K562 (cell line): ENCODE data around the gene SPRY4. TPM values are rescaled to one million over a fixed set of nuclear protein-coding genes. Genes with fewer than 3 reads are reported as not detected.

Experiments
- ATAC-seq: fragments of 200-7000 bp; cut with Tn5 transposase; 3 replicates; pipeline ENCODE4 v1.9.1; 2020; ENCODE audit warnings: moderate library complexity
- BruUV-seq: library from RNA; stranded (reverse); fragments of 400-500 nt; replicated peaks from 2 replicates; lab custom pipeline; 2021; lab: Mats Ljungman, UMichigan
- CTCF ChIA-PET: fragments of 300-600 bp; formaldehyde crosslinking; extraction: SDS; loops from one replicate; lab custom pipeline; 2021; ENCODE audit warnings: low intra/inter-chr PET ratio; lab: Yijun Ruan, JAX
- POLR2A ChIA-PET: fragments of 300-600, 350-650 bp; sonication (Branson Sonifier 250); formaldehyde crosslinking; extraction: SDS; loops from one replicate; lab custom pipeline; 2021; ENCODE audit warnings: antibody characterized with exemption, inconsistent platforms; lab: Yijun Ruan, JAX
- DNase-seq, 4 experiments: peaks; one replicate each; pipeline versions ENCODE4 v3.0.0 to v3.0.0-alpha.2; 2011 to 2018; ENCODE audit warnings: low spot score in 3 of 4, mixed read lengths in 3 of 4; ENCODE audit errors: extremely low read depth in 1 of 4
- FAIRE-seq: peaks from 2 replicates; lab custom pipeline; 2011; peaks lifted over from hg19 to GRCh38; lab: Jason Lieb, UNC
- H2AFZ ChIP-seq: 2 replicates; pipeline ENCODE4 v1.6.0; 2011; ENCODE audit warnings: low read depth, low read length, control low read depth, inconsistent platforms
- H3K27ac ChIP-seq: fragments of 200-600 bp; 3 replicates; pipeline ENCODE4 v1.8.0; 2011; ENCODE audit warnings: low read depth, mild to moderate bottlenecking, control low read depth, inconsistent platforms, low read length, moderate library complexity, mixed read lengths; ENCODE audit errors: extremely low read depth
- H3K27me3 ChIP-seq, 2 experiments: fragments of 300-600 bp in 1 of 2; 2 replicates in 1 of 2; 3 replicates in 1 of 2; pipeline versions ENCODE4 v1.6.0 to v1.8.0; 2011; ENCODE audit warnings: inconsistent platforms in 2 of 2, low read length in 2 of 2, mild to moderate bottlenecking in 1 of 2, mixed read lengths in 1 of 2, moderate library complexity in 1 of 2; ENCODE audit not compliant: control insufficient read depth in 2 of 2, insufficient read depth in 2 of 2
- H3K36me3 ChIP-seq: fragments of 300-600 bp; 3 replicates; pipeline ENCODE4 v1.8.0; 2011; ENCODE audit warnings: mild to moderate bottlenecking, low read length, inconsistent platforms; ENCODE audit not compliant: control insufficient read depth, insufficient read depth
- H3K4me1 ChIP-seq, 2 experiments: fragments of 200-600 bp in 1 of 2; replicated peaks in 1 of 2; 2 replicates in 1 of 2; 3 replicates in 1 of 2; pipeline versions ENCODE4 v1.5.1 to v1.8.0; 2011; ENCODE audit warnings: inconsistent platforms in 2 of 2, low read length in 2 of 2, mild to moderate bottlenecking in 1 of 2, mixed read lengths in 1 of 2, moderate library complexity in 1 of 2; ENCODE audit not compliant: control insufficient read depth in 2 of 2, insufficient read depth in 2 of 2
- H3K4me2 ChIP-seq: 2 replicates; pipeline ENCODE4 v1.6.1; 2011; ENCODE audit warnings: low read length, control low read depth, inconsistent platforms, mixed read lengths; ENCODE audit not compliant: insufficient read depth
- H3K4me3 ChIP-seq: fragments of 200-600 bp; sonication (generic), shearing (Covaris generic); 2 replicates; pipeline ENCODE4 v1.5.1; 2016; ENCODE audit warnings: control low read depth, inconsistent platforms
- H3K79me2 ChIP-seq: fragments of 200-600 bp; 3 replicates; pipeline ENCODE4 v1.8.0; 2011; ENCODE audit warnings: low read length, inconsistent platforms; ENCODE audit not compliant: control insufficient read depth, insufficient read depth
- H3K9ac ChIP-seq, 2 experiments: 2 replicates each; pipeline versions ENCODE4 v1.6.0 to v1.6.1; 2011; ENCODE audit warnings: low read depth in 2 of 2, low read length in 2 of 2, control low read depth in 1 of 2, inconsistent platforms in 1 of 2, mild to moderate bottlenecking in 1 of 2, mixed read lengths in 1 of 2; ENCODE audit not compliant: insufficient read depth in 1 of 2
- H3K9me1 ChIP-seq: one replicate; pipeline ENCODE4 v1.6.0; 2011; ENCODE audit warnings: inconsistent platforms, mild to moderate bottlenecking, low read length, moderate library complexity; ENCODE audit not compliant: control insufficient read depth, insufficient read depth
- H3K9me3 ChIP-seq: replicated peaks from 2 replicates; pipeline ENCODE4 v1.5.1; 2011; ENCODE audit warnings: low read depth, low read length, inconsistent platforms; ENCODE audit not compliant: control insufficient read depth, insufficient read depth
- H4K20me1 ChIP-seq: replicated peaks from 2 replicates; pipeline ENCODE4 v1.6.1; 2011; ENCODE audit warnings: low read length, inconsistent platforms, mixed read lengths; ENCODE audit not compliant: control insufficient read depth, insufficient read depth
- CBFA2T2 ChIP-seq: fragments of 450-650 bp; conservative IDR thresholded peaks from 2 replicates; pipeline ENCODE4 v1.6.1; 2017; ENCODE audit warnings: mild to moderate bottlenecking
- HNRNPUL1 ChIP-seq: fragments of 200-400 bp; formaldehyde crosslinking; IDR thresholded peaks from 2 replicates; pipeline ENCODE4 v1.6.1; 2017; ENCODE audit warnings: low read length
- NR2C2 ChIP-seq, 2 experiments: fragments of 200-800 bp in 1 of 2; sonication (Bioruptor generic) in 1 of 2; sonication (generic) in 1 of 2; formaldehyde crosslinking in 1 of 2; IDR thresholded peaks; 2 replicates each; pipeline versions ENCODE4 v1.6.1 to v1.8.0; 2016 to 2022; ENCODE audit warnings: mild to moderate bottlenecking in 1 of 2, missing compliant biosample characterization in 1 of 2, missing genetic modification characterization in 1 of 2, missing genetic modification reagents in 1 of 2
- RAD21 ChIP-seq, 2 experiments: fragments of 250-450 bp in 1 of 2; fragments of 450-650 bp in 1 of 2; sonication (Bioruptor Pico) in 1 of 2; formaldehyde crosslinking in 1 of 2; IDR thresholded peaks in 1 of 2; conservative IDR thresholded peaks in 1 of 2; 2 replicates each; pipeline versions ENCODE4 v1.4.0 to v1.8.0; 2020 to 2022; ENCODE audit warnings: mild to moderate bottlenecking in 2 of 2, moderate library complexity in 1 of 2
- SMAD1 ChIP-seq: fragments of 150-350 bp; IDR thresholded peaks from 2 replicates; pipeline ENCODE4 v1.6.1; 2014; ENCODE audit warnings: low read length, low read depth; ENCODE audit not compliant: partially characterized antibody
- USF2 ChIP-seq: sonication (generic); formaldehyde crosslinking; IDR thresholded peaks from 2 replicates; pipeline ENCODE4 v1.5.0; 2020; ENCODE audit warnings: missing genetic modification reagents
- ZBTB33 ChIP-seq: sonication (generic); formaldehyde crosslinking; IDR thresholded peaks from 2 replicates; pipeline ENCODE4 v1.8.1; 2023; ENCODE audit warnings: mild to moderate bottlenecking, missing genetic modification reagents
- ZNF23 ChIP-seq: fragments of 250-450 bp; sonication (Bioruptor Pico); IDR thresholded peaks from 2 replicates; pipeline ENCODE4 v1.4.0; 2020; ENCODE audit warnings: mild to moderate bottlenecking
- ZNF609 ChIP-seq: sonication (generic); formaldehyde crosslinking; IDR thresholded peaks from 2 replicates; pipeline ENCODE4 v1.8.1; 2023; ENCODE audit warnings: missing genetic modification reagents, mild to moderate bottlenecking, borderline replicate concordance
- WGBS: fragments of 100-300 bp; shearing (Covaris generic); methylation state at CpG from one replicate; pipeline ENCODE4 v1.1.6; 2016; ENCODE audit warnings: low coverage, mixed read lengths; ENCODE audit not compliant: insufficient coverage; ENCODE audit errors: missing lambda C conversion rate; 5-methylcytosine and 5-hydroxymethylcytosine counted together
- in situ Hi-C: fragments of 300-500 bp; cut with MboI; formaldehyde crosslinking; loops from 4 replicates; pipeline ENCODE4 v1.15.0; 2018; ENCODE audit warnings: inconsistent platforms, mixed read lengths
- intact Hi-C: fragments of 100-400 bp; cut with micrococcal nuclease; formaldehyde crosslinking; loops from 2 replicates; pipeline ENCODE4 v1.14.2; 2022
- polyA plus RNA-seq, 8 experiments: library from polyadenylated mRNA; depleted of rRNA in 4 of 8; stranded (reverse) in 5 of 8; unstranded in 3 of 8; fragments of >200 nt; fragmentation: Nextera tagmentation in 2 of 8; fragmentation: Illumina TruSeq in 1 of 8; extraction: Ambion mirVana in 2 of 8; extraction: Trizol in 1 of 8; gene quantifications; 2 replicates each; pipeline versions ENCODE4 v1.2.1 to v1.2.3, GENCODE V29; 2011 to 2014; ENCODE audit warnings: inconsistent platforms in 1 of 8, missing spikeins in 1 of 8
- total RNA-seq, 7 experiments: library from RNA; depleted of rRNA in 6 of 7; stranded (reverse); fragments of >200 nt in 6 of 7; fragmentation: Illumina TruSeq in 2 of 7; extraction: Trizol in 2 of 7; gene quantifications; 2 replicates each; pipeline versions ENCODE4 v1.2.1 to v1.2.3, GENCODE V29; 2011 to 2021; ENCODE audit warnings: low replicate concordance in 1 of 7
- TF ChIP-seq, protein P1 (sequence below): fragments of 250-450 bp; sonication (Bioruptor Pico); IDR thresholded peaks from 2 replicates; pipeline ENCODE4 v1.5.0; 2020; ENCODE audit warnings: mild to moderate bottlenecking, borderline replicate concordance

Gene SPRY4
- total and polyA plus RNA-seq, 9 of the 15 experiments (the other 6 are each of a cell fraction or from before 2014, with no cell fraction given): 2.6 to 24.2 (median 9.5) TPM

DNA sequence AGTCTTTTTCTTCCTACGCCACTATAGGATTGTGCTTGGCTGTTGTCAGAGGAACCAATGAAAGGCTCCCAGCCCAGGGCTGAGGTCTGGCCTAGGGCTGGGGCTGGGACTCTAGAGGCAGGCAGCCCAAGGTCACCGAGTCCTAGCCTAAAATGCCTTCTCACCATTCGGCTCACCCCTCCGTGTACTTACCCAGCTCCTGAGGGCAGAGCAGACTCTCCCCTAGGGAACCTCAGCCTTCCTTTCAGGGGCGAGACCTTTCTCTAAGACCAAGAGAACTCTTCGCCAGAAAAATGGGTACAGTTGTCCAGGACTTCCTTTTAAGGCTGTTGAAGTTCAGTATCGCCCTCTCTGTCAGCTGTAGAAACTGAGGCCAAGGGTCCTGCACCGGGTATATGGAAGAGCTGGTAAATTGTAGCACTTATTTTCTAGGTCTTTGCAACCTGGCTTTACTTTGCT lies 1.7 kb upstream of the SPRY4 start:
- Histone ChIP-seq H3K27ac (peak overlapping the region; percentile 96), H3K79me2 (peaks cover 55% of the 10 kb centered on the region), H4K20me1 (peaks cover 9% of the 10 kb centered on the region; the same call in 1 of the 2 replicates), H3K9ac (peak overlapping the region; percentile 89 to 98), H3K9me1 (no peaks in the 10 kb centered on the region), H3K4me2 (peak overlapping the region; percentile 89), H3K36me3 (no peaks in the 10 kb centered on the region), H3K9me3 (no peaks in the 10 kb centered on the region), H2AFZ (peak overlapping the region; percentile 86), H3K4me3 (peak overlapping the region; percentile 83), H3K27me3 (no peaks in the 10 kb centered on the region), H3K4me1 (peaks cover 36 to 47% of the 10 kb centered on the region in 2 experiments)
- BruUV-seq: TSS peak; percentile 50
- 12% methylated on average over 8 of the region's 8 CpGs for WGBS
- ATAC-seq (no peak), FAIRE-seq (peak; percentile 52), DNase-seq (peak in 1 of 4 experiments; percentile 31)
- ChIA-PET POLR2A (interaction anchor here (0.5 to 1.3 kb wide), 5 partner anchors 9 to 186 kb away, joined by 3 to 4 read pairs (median 3); no protein-coding TSS in a partner anchor), CTCF (no interaction called here)
- intact Hi-C loops (loop anchor here (1.0 to 5.0 kb wide), 2 partner anchors 31 to 121 kb away; no protein-coding TSS in a partner anchor), in situ Hi-C loops (no loop called here)
- TF ChIP-seq SMAD1 (no peak), ZNF609 (CRISPR knock-in tag) (no peak), ZBTB33 (CRISPR knock-in tag) (no peak), RAD21 (CRISPR knock-in tag; conservative IDR thresholded peaks at IDR 0.05 in 1 of 2, IDR thresholded peaks at IDR 0.05 in 1 of 2) (0 out of 4 replicates have a peak, but pooled peaks of 1 of the 2 experiments have one; percentile 0), HNRNPUL1 (no peak), ZNF23 (CRISPR knock-in tag) (no peak), USF2 (no peak), CBFA2T2 (no peak), NR2C2 (CRISPR knock-in tag; IDR thresholded peaks at IDR 0.05) (no peak), NR2C2 (tag; IDR thresholded peaks at IDR 0.05) (0 out of 2 replicates have a peak, but pooled peaks have one; percentile 11)
- TF ChIP-seq, protein P1, sequence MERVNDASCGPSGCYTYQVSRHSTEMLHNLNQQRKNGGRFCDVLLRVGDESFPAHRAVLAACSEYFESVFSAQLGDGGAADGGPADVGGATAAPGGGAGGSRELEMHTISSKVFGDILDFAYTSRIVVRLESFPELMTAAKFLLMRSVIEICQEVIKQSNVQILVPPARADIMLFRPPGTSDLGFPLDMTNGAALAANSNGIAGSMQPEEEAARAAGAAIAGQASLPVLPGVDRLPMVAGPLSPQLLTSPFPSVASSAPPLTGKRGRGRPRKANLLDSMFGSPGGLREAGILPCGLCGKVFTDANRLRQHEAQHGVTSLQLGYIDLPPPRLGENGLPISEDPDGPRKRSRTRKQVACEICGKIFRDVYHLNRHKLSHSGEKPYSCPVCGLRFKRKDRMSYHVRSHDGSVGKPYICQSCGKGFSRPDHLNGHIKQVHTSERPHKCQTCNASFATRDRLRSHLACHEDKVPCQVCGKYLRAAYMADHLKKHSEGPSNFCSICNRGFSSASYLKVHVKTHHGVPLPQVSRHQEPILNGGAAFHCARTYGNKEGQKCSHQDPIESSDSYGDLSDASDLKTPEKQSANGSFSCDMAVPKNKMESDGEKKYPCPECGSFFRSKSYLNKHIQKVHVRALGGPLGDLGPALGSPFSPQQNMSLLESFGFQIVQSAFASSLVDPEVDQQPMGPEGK (CRISPR knock-in tag): no peak
